Fibroblast of gingiva (primary cell): ENCODE data around the gene PIP5K1B.
"Not testable (repeated sequence)": the region's sequence is repeated elsewhere in the genome, so short reads cannot be mapped to it uniquely, and the experiment has no call there.

Experiments used
- DNase-seq: peaks from one replicate; pipeline ENCODE4 v3.0.0-alpha.2; 2011; ENCODE audit warnings: low read depth

The PIP5K1B gene

GRCh38 chr9:69029535-69029934 lies 324.5 kb downstream of the PIP5K1B start:
- DNase-seq, result no peak

DNA sequence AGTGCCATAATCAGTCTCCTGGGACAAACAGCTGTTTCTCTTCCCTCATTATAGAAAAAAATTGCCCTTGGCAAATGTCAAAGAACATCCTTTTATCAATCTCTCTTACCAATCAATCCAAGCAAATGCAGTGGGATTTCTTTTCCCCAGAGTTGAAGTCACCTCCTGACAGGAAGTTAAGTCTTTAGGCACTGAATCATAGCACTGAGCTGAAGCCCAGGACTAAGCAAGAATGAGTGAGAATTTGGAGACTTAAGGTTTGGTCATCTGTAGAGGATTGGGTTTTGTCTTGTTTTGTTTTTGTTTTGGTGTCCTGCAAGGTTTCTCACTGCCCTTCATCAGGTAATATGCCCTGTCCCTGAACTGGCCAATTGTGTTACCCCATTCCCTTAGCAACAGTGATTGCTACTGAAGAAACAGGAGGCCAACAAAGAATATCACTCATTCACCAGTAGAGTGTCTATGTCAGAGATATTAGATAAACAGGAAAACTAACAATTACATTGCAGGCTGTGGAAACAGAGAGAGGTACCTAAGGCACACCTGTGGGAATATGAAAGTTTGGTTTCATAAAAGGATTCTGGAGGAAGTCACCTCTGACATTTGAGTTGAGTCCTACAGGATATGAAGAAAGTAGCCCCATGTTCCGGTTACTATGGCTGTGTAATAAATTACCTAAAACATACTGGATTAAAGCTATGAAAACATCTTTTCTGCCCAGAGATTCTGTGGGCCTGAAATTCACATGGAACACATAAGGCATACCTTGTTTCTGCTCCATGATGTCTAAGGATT lies 326.0 kb downstream of the PIP5K1B start:
- no peak for DNase-seq

GRCh38 chr9:69034071-69034470 lies 329.0 kb downstream of the PIP5K1B start:
- DNase-seq, result no peak

DNA sequence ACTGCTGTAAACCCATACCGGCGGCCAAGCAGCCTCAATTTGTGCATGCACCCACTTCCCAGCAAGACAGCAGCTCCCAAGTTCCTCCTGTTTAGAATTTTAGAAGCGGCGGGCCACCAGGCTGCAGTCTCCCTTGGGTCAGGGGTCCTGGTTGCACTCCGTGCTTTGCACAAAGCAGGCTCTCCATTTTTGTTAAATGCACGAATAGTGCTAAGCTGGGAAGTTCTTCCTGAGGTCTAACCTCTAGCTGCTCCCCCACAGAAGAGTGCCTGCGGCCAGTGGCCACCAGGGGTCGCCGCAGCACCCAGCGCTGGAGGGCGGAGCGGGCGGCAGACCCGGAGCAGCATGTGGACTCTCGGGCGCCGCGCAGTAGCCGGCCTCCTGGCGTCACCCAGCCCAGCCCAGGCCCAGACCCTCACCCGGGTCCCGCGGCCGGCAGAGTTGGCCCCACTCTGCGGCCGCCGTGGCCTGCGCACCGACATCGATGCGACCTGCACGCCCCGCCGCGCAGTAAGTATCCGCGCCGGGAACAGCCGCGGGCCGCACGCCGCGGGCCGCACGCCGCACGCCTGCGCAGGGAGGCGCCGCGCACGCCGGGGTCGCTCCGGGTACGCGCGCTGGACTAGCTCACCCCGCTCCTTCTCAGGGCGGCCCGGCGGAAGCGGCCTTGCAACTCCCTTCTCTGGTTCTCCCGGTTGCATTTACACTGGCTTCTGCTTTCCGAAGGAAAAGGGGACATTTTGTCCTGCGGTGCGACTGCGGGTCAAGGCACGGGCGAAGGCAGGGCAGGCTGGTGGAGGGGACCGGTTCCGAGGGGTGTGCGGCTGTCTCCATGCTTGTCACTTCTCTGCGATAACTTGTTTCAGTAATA lies 330.6 kb downstream of the PIP5K1B start, which contains the start of gene FXN:
Gene FXN (plus strand): TSS at position 315 of the 871 bp plus-strand sequence. CDS start 31 bp downstream, at position 346.
- peak; percentile 77 for DNase-seq

GRCh38 chr9:69036309-69036708 lies 331.3 kb downstream of the PIP5K1B start:
- DNase-seq, result no peak

DNA sequence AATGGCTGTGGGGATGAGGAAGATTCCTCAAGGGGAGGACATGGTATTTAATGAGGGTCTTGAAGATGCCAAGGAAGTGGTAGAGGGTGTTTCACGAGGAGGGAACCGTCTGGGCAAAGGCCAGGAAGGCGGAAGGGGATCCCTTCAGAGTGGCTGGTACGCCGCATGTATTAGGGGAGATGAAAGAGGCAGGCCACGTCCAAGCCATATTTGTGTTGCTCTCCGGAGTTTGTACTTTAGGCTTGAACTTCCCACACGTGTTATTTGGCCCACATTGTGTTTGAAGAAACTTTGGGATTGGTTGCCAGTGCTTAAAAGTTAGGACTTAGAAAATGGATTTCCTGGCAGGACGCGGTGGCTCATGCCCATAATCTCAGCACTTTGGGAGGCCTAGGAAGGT lies 331.8 kb downstream of the PIP5K1B start:
- no peak for DNase-seq

GRCh38 chr9:69040646-69041045 lies 335.6 kb downstream of the PIP5K1B start:
- no peak for DNase-seq

- DNase-seq, result peak; percentile 56
Observed at GRCh38 chr9:69044240-69045219, 339.5 kb downstream of the PIP5K1B start.

DNA sequence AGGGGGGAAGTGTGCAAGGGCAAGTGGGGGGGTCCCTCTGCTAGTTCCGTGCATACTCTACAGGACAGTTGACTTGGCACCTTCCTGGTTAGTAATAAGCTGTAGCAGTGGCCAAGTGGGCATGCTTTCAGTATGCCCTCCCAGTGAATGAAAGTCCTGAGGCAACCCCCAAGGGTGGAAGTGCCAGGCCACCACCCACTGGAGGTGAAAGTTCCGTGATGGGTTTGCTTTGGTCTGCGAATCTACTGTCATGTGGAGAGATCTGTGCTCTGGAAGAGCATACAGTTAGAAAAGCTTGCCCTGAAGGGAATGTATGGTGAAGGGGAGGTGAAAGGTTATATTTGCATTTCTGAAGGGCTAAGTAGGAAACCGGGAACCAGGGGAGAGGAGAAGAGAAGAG lies 340.8 kb downstream of the PIP5K1B start:
- DNase-seq, result no peak

DNA sequence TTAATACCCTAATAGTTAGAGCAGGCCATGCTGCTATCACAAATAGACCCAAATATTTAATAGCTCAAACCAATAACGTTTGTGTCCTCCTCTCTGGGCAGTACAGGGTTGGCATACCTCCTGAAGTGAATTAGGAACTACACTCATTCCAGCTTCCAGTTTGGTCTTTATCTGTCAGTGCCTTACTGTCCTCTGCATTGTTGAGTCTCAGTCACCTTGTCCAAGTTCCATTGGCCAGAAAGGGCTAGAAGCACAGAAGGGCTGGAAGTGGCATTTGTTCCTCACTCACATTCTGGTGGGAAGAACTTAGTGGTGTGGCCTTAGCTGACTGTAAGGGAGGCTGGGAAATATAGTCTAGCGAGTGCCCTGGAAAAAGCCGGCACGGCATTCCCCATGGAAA lies 341.7 kb downstream of the PIP5K1B start:
- DNase-seq, result no peak

DNA sequence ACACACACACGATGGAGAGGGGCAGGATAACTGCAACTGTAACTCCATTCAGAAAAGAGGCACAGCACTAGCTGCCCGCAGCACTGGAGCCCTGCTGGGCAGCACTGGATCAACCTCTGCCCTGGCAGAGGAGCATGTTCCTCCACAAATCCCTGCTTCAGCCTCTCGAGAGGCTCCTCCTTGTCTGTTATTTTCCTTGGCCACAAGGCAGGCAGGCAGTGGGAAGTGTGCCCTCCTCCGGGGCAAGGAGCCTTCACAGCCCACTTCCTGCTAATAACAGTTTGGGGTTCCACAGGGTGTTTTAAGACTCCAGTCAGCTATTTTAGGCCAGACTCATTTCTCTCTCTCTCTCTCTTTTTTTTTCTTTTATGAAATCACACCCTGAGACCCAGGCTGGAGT lies 342.3 kb downstream of the PIP5K1B start:
- no peak for DNase-seq

DNA sequence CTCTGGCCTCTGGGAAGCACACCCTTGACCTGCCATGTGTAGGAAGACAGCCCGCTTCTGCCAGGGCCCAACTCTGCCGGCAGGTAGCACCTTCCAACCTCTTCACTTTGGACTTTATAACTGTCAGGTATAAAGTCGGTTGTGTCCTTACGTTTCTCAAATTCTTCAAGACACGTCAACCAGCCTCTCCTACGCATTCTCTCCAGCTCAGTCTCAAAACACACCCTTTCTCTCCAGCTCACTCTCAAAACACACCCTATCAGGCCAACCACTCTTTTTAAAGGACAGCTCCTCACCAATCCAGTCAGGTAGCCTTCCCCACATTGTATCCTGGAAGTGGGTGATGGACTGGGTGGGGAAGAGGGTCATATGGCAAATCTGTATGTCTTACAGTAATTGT lies 344.1 kb downstream of the PIP5K1B start:
- DNase-seq, result no peak

DNA sequence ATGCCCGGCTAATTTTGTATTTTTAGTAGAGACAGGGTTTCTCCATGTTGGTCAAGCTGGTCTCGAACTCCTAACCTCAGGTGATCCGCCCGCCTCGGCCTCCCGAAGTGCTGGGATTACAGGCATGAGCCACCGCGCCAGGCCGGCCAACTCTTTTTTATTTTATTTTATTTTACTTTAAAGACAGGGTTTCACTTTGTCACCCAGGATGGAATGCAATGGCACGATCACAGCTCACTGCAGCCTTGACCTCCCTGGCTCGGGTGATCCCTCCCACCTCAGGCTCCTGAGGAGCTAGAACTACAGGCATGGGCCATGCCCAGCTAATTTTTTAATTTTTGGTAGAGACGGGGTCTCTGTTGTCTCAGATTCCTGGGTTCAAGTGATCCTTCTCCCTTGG lies 345.9 kb downstream of the PIP5K1B start:
- DNase-seq, result not testable (repeated sequence)

GRCh38 chr9:69054989-69055388 lies 349.9 kb downstream of the PIP5K1B start:
- DNase-seq, result no peak

DNA sequence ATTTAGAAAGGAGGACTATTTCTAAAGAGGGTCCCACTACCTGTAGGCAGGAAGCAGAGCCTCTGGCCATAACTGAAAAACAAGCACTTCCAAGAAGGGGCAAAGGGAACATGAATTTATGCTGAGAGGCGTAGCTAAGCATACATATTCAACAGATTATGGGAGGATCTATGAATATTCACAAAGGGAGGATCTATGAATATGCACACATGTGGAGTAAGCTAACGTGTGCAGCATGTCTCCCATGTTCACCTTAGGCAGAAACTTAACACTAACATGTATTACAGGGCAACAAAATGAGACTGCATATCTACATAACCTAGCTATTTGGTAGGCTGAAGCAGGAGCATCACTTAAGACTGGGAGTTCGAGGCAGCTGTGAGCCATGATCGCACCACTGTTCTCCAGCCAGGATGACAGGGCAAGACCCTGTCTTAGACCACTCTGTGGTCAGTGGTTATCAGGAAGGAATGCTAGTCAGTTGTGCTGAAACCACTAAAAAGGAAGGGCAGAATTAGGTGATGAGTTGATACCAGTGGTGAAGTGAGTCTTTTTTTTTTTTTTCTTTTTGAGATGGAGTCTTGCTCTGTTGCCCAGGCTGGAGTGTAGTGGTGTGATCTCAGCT lies 351.3 kb downstream of the PIP5K1B start:
- DNase-seq, result no peak

DNA sequence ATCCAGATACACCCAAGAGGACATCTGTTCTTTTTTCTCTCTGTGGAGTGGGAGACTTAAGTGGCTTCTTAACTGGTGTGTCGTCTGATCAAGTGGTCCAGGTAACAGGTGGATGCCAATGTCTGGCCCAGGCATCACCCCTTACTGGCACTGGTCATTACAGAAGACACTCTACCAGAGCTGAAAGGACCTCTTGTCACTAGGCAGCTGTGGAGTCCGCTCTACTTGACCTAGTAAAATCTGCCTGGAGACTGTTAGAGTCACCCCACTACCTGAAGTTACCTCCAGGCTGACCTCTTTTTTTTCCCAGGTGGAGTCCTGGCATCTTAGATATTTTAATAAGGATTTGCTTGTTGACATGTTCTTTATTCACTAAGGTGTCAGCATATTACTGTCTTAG lies 353.1 kb downstream of the PIP5K1B start:
- no peak for DNase-seq
